CD14-positive monocyte (primary cell): Measurements from ENCODE around the gene AFG3L2. TPM values are rescaled to one million over a fixed set of nuclear protein-coding genes. Genes with fewer than 3 reads are reported as not detected.

Experiments used
- DNase-seq, 3 donors: peaks; one replicate each; pipeline ENCODE4 v3.0.0-alpha.2; 2011 to 2022
- H2AFZ ChIP-seq: 2 replicates; pipeline ENCODE4 v1.6.0; 2012; ENCODE audit warnings: mild to moderate bottlenecking, low read depth, low read length, inconsistent platforms; ENCODE audit not compliant: insufficient read depth, poor library complexity, severe bottlenecking
- H3K27ac ChIP-seq, 2 donors: 1 replicate in 1 of 2; 2 replicates in 1 of 2; pipeline ENCODE4 v1.5.1; 2012 to 2013; ENCODE audit warnings: low read length in 2 of 2, control low read depth in 1 of 2, inconsistent platforms in 1 of 2, low read depth in 1 of 2, mild to moderate bottlenecking in 1 of 2
- H3K27me3 ChIP-seq, 2 donors: one replicate each; pipeline versions ENCODE4 v1.6.0 to v1.6.1; 2011 to 2013; ENCODE audit warnings: low read length in 2 of 2; ENCODE audit not compliant: control insufficient read depth in 2 of 2, insufficient read depth in 2 of 2
- H3K36me3 ChIP-seq, 2 donors: replicated peaks in 1 of 2; 1 replicate in 1 of 2; 2 replicates in 1 of 2; pipeline versions ENCODE4 v1.5.1 to v1.6.1; 2012 to 2013; ENCODE audit warnings: low read length in 2 of 2, control low read depth in 1 of 2, inconsistent platforms in 1 of 2, mild to moderate bottlenecking in 1 of 2; ENCODE audit not compliant: insufficient read depth in 2 of 2, control insufficient read depth in 1 of 2
- H3K4me1 ChIP-seq, 2 donors: 1 replicate in 1 of 2; 2 replicates in 1 of 2; pipeline versions ENCODE4 v1.5.1 to v1.6.1; 2012 to 2013; ENCODE audit warnings: low read length in 2 of 2, control low read depth in 1 of 2, inconsistent platforms in 1 of 2, mild to moderate bottlenecking in 1 of 2, moderate library complexity in 1 of 2; ENCODE audit not compliant: insufficient read depth in 2 of 2, control insufficient read depth in 1 of 2
- H3K4me2 ChIP-seq: replicated peaks from 2 replicates; pipeline ENCODE3; 2012; ENCODE audit warnings: low read length, moderate library complexity, mild to moderate bottlenecking; ENCODE audit not compliant: poor library complexity, severe bottlenecking; ENCODE audit errors: extremely low read depth
- H3K4me3 ChIP-seq, 3 experiments: fragments of 200-600 bp in 1 of 3; sonication (generic) in 1 of 3; replicated peaks in 1 of 3; 1 replicate in 2 of 3; 2 replicates in 1 of 3; pipeline ENCODE4 v1.5.1; 2011 to 2013; ENCODE audit warnings: low read length in 3 of 3, mild to moderate bottlenecking in 3 of 3, control low read depth in 2 of 3, low read depth in 2 of 3, inconsistent platforms in 1 of 3, moderate library complexity in 1 of 3
- H3K79me2 ChIP-seq: 2 replicates; pipeline ENCODE4 v1.6.0; 2012; ENCODE audit warnings: mild to moderate bottlenecking, control low read depth, inconsistent platforms, low read length, moderate library complexity; ENCODE audit not compliant: insufficient read depth
- H3K9ac ChIP-seq: 2 replicates; pipeline ENCODE4 v1.6.0; 2017; ENCODE audit warnings: low read length, mild to moderate bottlenecking; ENCODE audit not compliant: insufficient read depth, poor library complexity, severe bottlenecking
- H3K9me3 ChIP-seq, 2 donors: replicated peaks in 1 of 2; 1 replicate in 1 of 2; 2 replicates in 1 of 2; pipeline versions ENCODE4 v1.5.1 to v1.6.1; 2012 to 2013; ENCODE audit warnings: low read length in 2 of 2, control low read depth in 1 of 2; ENCODE audit not compliant: control insufficient read depth in 1 of 2, insufficient read depth in 1 of 2
- H4K20me1 ChIP-seq: 2 replicates; pipeline ENCODE4 v1.6.0; 2012; ENCODE audit warnings: mild to moderate bottlenecking, low read length, control low read depth, moderate library complexity; ENCODE audit not compliant: insufficient read depth
- H3K27ac Mint-ChIP-seq, 7 donors: one replicate each; pipeline ENCODE4 v1.8.0; 2020; ENCODE audit warnings: mild to moderate bottlenecking in 7 of 7, mixed read lengths in 7 of 7, moderate library complexity in 6 of 7, inconsistent platforms in 2 of 7
- H3K27me3 Mint-ChIP-seq, 3 donors: one replicate each; pipeline ENCODE4 v1.8.0; 2021 to 2022; ENCODE audit warnings: low read depth in 3 of 3, mild to moderate bottlenecking in 3 of 3, mixed read lengths in 3 of 3, moderate library complexity in 3 of 3, inconsistent platforms in 1 of 3
- H3K36me3 Mint-ChIP-seq, 2 donors: one replicate each; pipeline ENCODE4 v1.8.0; 2020; ENCODE audit warnings: mixed read lengths in 2 of 2, inconsistent platforms in 1 of 2, mild to moderate bottlenecking in 1 of 2
- H3K4me1 Mint-ChIP-seq: one replicate; pipeline ENCODE4 v1.8.0; 2020; ENCODE audit warnings: mild to moderate bottlenecking, mixed read lengths
- H3K4me3 Mint-ChIP-seq, 2 donors: one replicate each; pipeline ENCODE4 v1.8.0; 2020; ENCODE audit warnings: mild to moderate bottlenecking in 2 of 2, mixed read lengths in 2 of 2, moderate library complexity in 1 of 2
- H3K9me3 Mint-ChIP-seq, 7 donors: one replicate each; pipeline ENCODE4 v1.8.0; 2020 to 2022; ENCODE audit warnings: mixed read lengths in 7 of 7, mild to moderate bottlenecking in 6 of 7, moderate library complexity in 6 of 7, inconsistent platforms in 2 of 7
- WGBS: methylation state at CpG from one replicate; pipeline ENCODE4 v1.1.5; 2013; ENCODE audit warnings: missing lambda C conversion rate; ENCODE audit not compliant: insufficient coverage; 5-methylcytosine and 5-hydroxymethylcytosine counted together
- intact Hi-C, 2 donors: fragments of 100-400 bp; cut with micrococcal nuclease; formaldehyde crosslinking; loops; one replicate each; pipeline versions ENCODE4 v1.15.0 to v1.15.1; 2023
- polyA plus RNA-seq, 3 donors: library from polyadenylated mRNA; depleted of rRNA in 1 of 3; unstranded in 2 of 3; stranded (reverse) in 1 of 3; fragments of 300-500 nt in 2 of 3; fragments of >200 nt in 1 of 3; fragmentation: Illumina TruSeq in 2 of 3; gene quantifications; 1 replicate in 2 of 3; 2 replicates in 1 of 3; pipeline ENCODE4 v1.2.3, GENCODE V29; 2012 to 2021
- TF ChIP-seq, protein P1 (sequence below): fragments of 200-600 bp; IDR thresholded peaks from one replicate; pipeline ENCODE4 v1.8.0; 2022; ENCODE audit warnings: antibody characterized with exemption, mild to moderate bottlenecking

The AFG3L2 gene
- polyA plus RNA-seq, 3 donors = 13.9 to 15.5 (median 13.9) TPM

DNA sequence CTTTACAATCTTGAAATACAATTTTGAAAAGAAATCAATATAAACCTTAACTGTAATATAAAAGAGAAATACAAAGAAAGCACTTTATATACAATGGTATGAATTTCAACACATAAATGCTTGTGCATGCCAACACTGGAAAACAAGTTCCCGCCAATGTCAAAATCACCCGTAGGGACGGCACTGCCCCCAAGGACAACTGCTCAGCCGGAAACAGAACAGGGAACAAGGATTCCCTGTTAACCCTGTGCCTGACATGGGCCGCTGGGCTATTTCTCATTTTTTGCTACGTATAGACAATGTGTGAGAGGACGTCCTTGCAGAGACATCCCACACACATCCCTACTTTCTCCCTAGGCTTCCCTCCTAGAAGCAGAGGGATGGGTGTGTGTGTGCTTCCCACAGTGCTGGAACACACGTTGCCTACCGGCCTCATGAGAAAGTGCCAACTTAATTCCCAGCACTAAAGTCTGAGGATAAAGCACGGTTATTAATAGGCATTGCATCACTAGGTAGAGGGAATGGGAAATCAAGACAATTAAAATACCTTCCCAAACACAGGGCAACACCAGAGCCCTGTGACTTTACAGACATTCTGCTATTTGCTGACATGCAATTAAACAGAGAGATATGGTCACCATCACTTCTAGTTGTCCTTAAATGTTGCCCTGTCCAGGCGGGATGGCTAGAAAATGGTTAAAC, 14.4 kb downstream of the AFG3L2 start:
- H3K4me3 ChIP-seq = no peak overlapping the region
- Mint-ChIP-seq H3K27me3 (no peaks in the 10 kb centered on the region), H3K9me3 (no peaks in the 10 kb centered on the region), H3K27ac (no peak overlapping the region), H3K4me1 (peaks cover 5% of the 10 kb centered on the region), H3K4me3 (no peak overlapping the region), H3K36me3 (peaks cover 78 to 91% of the 10 kb centered on the region in 2 donors)
- H3K9me3 ChIP-seq = no peaks in the 10 kb centered on the region
- H4K20me1 ChIP-seq = no peaks in the 10 kb centered on the region
- H3K36me3 ChIP-seq = peaks cover 90 to 99% of the 10 kb centered on the region in 2 donors
- intact Hi-C loops = no loop called here
- no peaks in the 10 kb centered on the region for H3K27me3 ChIP-seq
- no peak overlapping the region for H2AFZ ChIP-seq
- peaks cover 4% of the 10 kb centered on the region for H3K79me2 ChIP-seq
- no peak for DNase-seq
- 100% methylated on average over 1 of the region's 11 CpGs for WGBS
- H3K4me1 ChIP-seq = peaks cover 2 to 5% of the 10 kb centered on the region in 2 donors
- H3K27ac ChIP-seq = no peak overlapping the region
- no peak overlapping the region for H3K9ac ChIP-seq
- TF ChIP-seq, protein P1, sequence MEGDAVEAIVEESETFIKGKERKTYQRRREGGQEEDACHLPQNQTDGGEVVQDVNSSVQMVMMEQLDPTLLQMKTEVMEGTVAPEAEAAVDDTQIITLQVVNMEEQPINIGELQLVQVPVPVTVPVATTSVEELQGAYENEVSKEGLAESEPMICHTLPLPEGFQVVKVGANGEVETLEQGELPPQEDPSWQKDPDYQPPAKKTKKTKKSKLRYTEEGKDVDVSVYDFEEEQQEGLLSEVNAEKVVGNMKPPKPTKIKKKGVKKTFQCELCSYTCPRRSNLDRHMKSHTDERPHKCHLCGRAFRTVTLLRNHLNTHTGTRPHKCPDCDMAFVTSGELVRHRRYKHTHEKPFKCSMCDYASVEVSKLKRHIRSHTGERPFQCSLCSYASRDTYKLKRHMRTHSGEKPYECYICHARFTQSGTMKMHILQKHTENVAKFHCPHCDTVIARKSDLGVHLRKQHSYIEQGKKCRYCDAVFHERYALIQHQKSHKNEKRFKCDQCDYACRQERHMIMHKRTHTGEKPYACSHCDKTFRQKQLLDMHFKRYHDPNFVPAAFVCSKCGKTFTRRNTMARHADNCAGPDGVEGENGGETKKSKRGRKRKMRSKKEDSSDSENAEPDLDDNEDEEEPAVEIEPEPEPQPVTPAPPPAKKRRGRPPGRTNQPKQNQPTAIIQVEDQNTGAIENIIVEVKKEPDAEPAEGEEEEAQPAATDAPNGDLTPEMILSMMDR = no peak
- H3K4me2 ChIP-seq = no peak overlapping the region

DNA sequence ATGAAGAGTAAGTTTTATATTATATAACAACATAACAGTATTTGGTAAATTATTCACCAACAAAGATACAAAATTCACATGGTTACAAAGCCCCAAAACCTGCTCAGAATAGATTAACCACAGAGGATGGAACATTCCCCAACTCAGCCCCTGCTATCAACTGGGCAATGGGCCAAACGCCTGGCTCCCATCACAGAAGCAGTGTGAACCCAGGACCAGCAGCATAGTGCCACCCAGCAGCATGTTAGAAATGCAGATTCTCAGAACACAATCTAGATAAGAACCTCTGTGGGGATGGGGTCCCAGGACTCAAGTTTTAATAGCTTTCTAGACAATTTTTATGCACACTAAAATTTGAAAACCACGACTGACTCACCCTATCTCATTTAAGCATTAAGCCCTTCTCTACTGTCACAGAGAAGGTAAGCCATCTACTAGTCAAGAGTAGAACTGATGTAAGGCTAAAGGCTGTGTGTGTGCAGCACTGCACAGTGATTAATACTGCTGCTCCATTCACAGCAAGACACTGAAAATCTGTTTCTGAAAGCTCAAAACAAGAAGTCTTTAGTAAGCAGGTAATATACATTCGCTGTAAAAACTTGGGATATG, 15.2 kb downstream of the AFG3L2 start:
- Mint-ChIP-seq H3K27me3 (no peaks in the 10 kb centered on the region), H3K36me3 (peaks cover 78 to 90% of the 10 kb centered on the region in 2 donors), H3K4me3 (no peak overlapping the region), H3K27ac (peak overlapping the region in 1 of 7 donors; percentile 61), H3K4me1 (peaks cover 5% of the 10 kb centered on the region), H3K9me3 (no peaks in the 10 kb centered on the region)
- Histone ChIP-seq H3K36me3 (peaks cover 89 to 99% of the 10 kb centered on the region in 2 donors), H3K9ac (no peak overlapping the region), H3K27me3 (no peaks in the 10 kb centered on the region), H3K4me1 (peaks cover 2 to 5% of the 10 kb centered on the region in 2 donors), H3K4me3 (no peak overlapping the region), H3K9me3 (no peaks in the 10 kb centered on the region), H2AFZ (no peak overlapping the region), H3K27ac (no peak overlapping the region), H3K4me2 (no peak overlapping the region), H4K20me1 (no peaks in the 10 kb centered on the region), H3K79me2 (peaks cover 4% of the 10 kb centered on the region)
- no peak for DNase-seq
- TF ChIP-seq, protein P1 = no peak
- WGBS = 80% methylated on average over 1 of the region's 3 CpGs
- intact Hi-C loops = no loop called here
